ENCODE results near the gene GNPDA1.
A peak's percentile ranks its signal among the peaks of the same experiment; 100 is the strongest.
"Not testable (repeated sequence)": the region's sequence is repeated elsewhere in the genome, so short reads cannot be mapped to it uniquely, and the experiment has no call there.

GNPDA1 gene

DNA sequence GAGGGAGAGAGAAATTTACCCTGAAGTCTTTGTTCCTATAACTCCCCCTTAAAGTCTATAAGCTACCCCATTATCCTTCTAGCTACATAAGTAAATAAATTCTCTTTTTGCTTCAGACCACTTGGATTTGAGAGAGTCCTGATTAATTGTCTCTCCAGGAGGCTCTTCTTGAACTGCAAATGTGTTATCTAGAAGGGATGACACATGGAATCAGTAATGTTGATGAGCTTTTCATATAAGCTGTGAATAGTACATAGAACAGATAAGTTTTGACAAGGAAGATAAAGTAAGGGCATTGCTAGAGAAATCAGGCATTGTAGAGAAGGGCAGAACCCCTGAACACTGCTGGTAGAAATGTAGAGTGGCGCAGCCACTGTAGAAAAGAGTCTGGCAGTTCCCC, 42.5 kb upstream of the GNPDA1 start:
- Histone ChIP-seq H3K27me3 (ENCODE audit: control insufficient read depth in 3 of 3, insufficient read depth in 3 of 3, low read depth in 1 of 3, low read length in 3 of 3) (no peaks in the 10 kb centered on the region), H3K27ac (replicated peaks; ENCODE audit: low read length) (no peak overlapping the region), H3K18ac (ENCODE audit: low read length) (no peak overlapping the region), H3K4ac (ENCODE audit: low read length) (no peak overlapping the region), H3K23ac (ENCODE audit: low read depth, low read length, poor library complexity) (no peak overlapping the region), H2BK12ac (ENCODE audit: low read length) (no peak overlapping the region), H3K9me3 (replicated peaks in 1 of 2; ENCODE audit: control insufficient read depth in 2 of 2, insufficient read depth in 1 of 2, low read depth in 1 of 2, low read length in 2 of 2) (no peaks in the 10 kb centered on the region), H3K36me3 (replicated peaks in 1 of 2; ENCODE audit: control insufficient read depth in 2 of 2, insufficient read depth in 2 of 2, low read length in 2 of 2) (no peaks in the 10 kb centered on the region), H3K9ac (ENCODE audit: low read depth, low read length, poor library complexity) (no peak overlapping the region), H2BK5ac (ENCODE audit: low read length) (no peak overlapping the region), H3K4me2 (ENCODE audit: insufficient read depth, low read length, poor library complexity, severe bottlenecking) (no peak overlapping the region), H3K79me1 (ENCODE audit: low read depth, low read length) (no peaks in the 10 kb centered on the region), H4K91ac (ENCODE audit: low read depth, low read length, poor library complexity) (no peak overlapping the region), H2BK15ac (ENCODE audit: low read length) (no peak overlapping the region), H3K14ac (ENCODE audit: low read length) (no peak overlapping the region), H4K8ac (ENCODE audit: low read depth, low read length) (no peak overlapping the region), H2AK5ac (ENCODE audit: low read depth, low read length) (no peak overlapping the region), H3K4me1 (ENCODE audit: control insufficient read depth in 2 of 2, insufficient read depth in 1 of 2, low read depth in 1 of 2, low read length in 2 of 2) (peaks cover 0 to 15% of the 10 kb centered on the region in 2 donors), H3K4me3 (ENCODE audit: low read length in 2 of 2) (no peak overlapping the region), H2BK120ac (ENCODE audit: low read depth, low read length) (no peak overlapping the region), H2AFZ (ENCODE audit: low read length) (no peak overlapping the region)
- DNase-seq (ENCODE audit: low spot score): no peak
- WGBS, 2 donors (ENCODE audit: extremely low coverage in 2 of 2, insufficient read length in 2 of 2, insufficient replicate concordance in 1 of 2): no CpG with 5 or more reads among the region's 1 CpG

DNA sequence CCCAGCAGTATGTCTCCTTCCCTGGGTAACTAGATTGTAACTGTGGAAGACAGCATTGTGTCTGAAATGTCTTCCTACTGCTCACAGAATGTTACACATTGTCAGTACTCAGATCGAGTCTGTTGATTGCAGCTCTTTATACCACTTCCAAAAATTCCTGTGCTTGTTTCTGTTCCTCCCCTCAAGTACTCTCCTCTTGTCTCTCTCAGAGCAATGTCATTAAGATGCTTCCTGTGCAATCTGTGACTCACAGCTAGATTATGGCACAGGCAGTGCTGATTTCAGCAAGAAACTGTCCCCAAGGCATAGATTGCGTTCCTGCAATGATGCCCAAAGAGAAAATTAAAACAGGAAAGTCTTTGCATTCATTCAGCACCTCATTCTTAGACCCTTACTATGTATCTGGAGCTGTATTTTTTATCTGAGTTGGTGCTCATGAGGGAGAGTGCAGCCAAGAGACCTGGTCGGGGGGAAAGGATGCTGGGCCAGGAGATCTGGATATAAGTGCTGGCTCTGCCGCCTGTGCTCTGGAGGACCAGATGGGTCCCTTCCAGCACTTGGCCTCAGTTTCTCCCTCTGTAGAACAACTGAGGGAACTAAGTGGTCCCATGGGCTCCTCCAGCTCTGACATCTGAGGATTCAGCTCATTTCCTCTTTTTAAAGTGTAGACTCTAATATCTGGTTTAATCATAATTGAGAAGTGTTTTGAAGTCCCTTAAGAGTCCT, 40.8 kb upstream of the GNPDA1 start:
- no peak overlapping the region for H3K23ac ChIP-seq (ENCODE audit: low read depth, low read length, poor library complexity)
- H3K4me2 ChIP-seq (ENCODE audit: insufficient read depth, low read length, poor library complexity, severe bottlenecking): no peak overlapping the region
- no peak overlapping the region for H3K4me3 ChIP-seq (ENCODE audit: low read length in 2 of 2)
- H2BK15ac ChIP-seq (ENCODE audit: low read length): no peak overlapping the region
- no peaks in the 10 kb centered on the region for H3K27me3 ChIP-seq (ENCODE audit: control insufficient read depth in 3 of 3, insufficient read depth in 3 of 3, low read depth in 1 of 3, low read length in 3 of 3)
- no peak overlapping the region for H3K9ac ChIP-seq (ENCODE audit: low read depth, low read length, poor library complexity)
- H2BK120ac ChIP-seq (ENCODE audit: low read depth, low read length): no peak overlapping the region
- H3K36me3 ChIP-seq (replicated peaks in 1 of 2; ENCODE audit: control insufficient read depth in 2 of 2, insufficient read depth in 2 of 2, low read length in 2 of 2): no peaks in the 10 kb centered on the region
- no CpG with 5 or more reads among the region's 4 CpGs for WGBS, 2 donors (ENCODE audit: extremely low coverage in 2 of 2, insufficient read length in 2 of 2, insufficient replicate concordance in 1 of 2)
- H3K4me1 ChIP-seq (ENCODE audit: control insufficient read depth in 2 of 2, insufficient read depth in 1 of 2, low read depth in 1 of 2, low read length in 2 of 2): peaks cover 0 to 15% of the 10 kb centered on the region in 2 donors
- H3K4ac ChIP-seq (ENCODE audit: low read length): no peak overlapping the region
- no peak overlapping the region for H4K8ac ChIP-seq (ENCODE audit: low read depth, low read length)
- no peak overlapping the region for H4K91ac ChIP-seq (ENCODE audit: low read depth, low read length, poor library complexity)
- H2BK12ac ChIP-seq (ENCODE audit: low read length): no peak overlapping the region
- no peak overlapping the region for H2BK5ac ChIP-seq (ENCODE audit: low read length)
- no peak overlapping the region for H3K18ac ChIP-seq (ENCODE audit: low read length)
- H2AFZ ChIP-seq (ENCODE audit: low read length): peak overlapping the region; percentile 80
- no peak for DNase-seq (ENCODE audit: low spot score)
- no peak overlapping the region for H3K14ac ChIP-seq (ENCODE audit: low read length)
- no peaks in the 10 kb centered on the region for H3K79me1 ChIP-seq (ENCODE audit: low read depth, low read length)
- H3K27ac ChIP-seq (replicated peaks; ENCODE audit: low read length): no peak overlapping the region
- H3K9me3 ChIP-seq (replicated peaks in 1 of 2; ENCODE audit: control insufficient read depth in 2 of 2, insufficient read depth in 1 of 2, low read depth in 1 of 2, low read length in 2 of 2): no peaks in the 10 kb centered on the region
- H2AK5ac ChIP-seq (ENCODE audit: low read depth, low read length): no peak overlapping the region

GRCh38 chr5:142052026-142052425, 39.2 kb upstream of the GNPDA1 start:
- not testable (repeated sequence) for H3K36me3 ChIP-seq (replicated peaks in 1 of 2; ENCODE audit: control insufficient read depth in 2 of 2, insufficient read depth in 2 of 2, low read length in 2 of 2); H2BK12ac ChIP-seq (ENCODE audit: low read length); H4K91ac ChIP-seq (ENCODE audit: low read depth, low read length, poor library complexity); H3K4me2 ChIP-seq (ENCODE audit: insufficient read depth, low read length, poor library complexity, severe bottlenecking); H3K27me3 ChIP-seq (ENCODE audit: control insufficient read depth in 3 of 3, insufficient read depth in 3 of 3, low read depth in 1 of 3, low read length in 3 of 3); H3K4me3 ChIP-seq (ENCODE audit: low read length in 2 of 2); H3K18ac ChIP-seq (ENCODE audit: low read length); H4K8ac ChIP-seq (ENCODE audit: low read depth, low read length); H2AK5ac ChIP-seq (ENCODE audit: low read depth, low read length); H3K79me1 ChIP-seq (ENCODE audit: low read depth, low read length); H3K14ac ChIP-seq (ENCODE audit: low read length); H2BK120ac ChIP-seq (ENCODE audit: low read depth, low read length); H3K4ac ChIP-seq (ENCODE audit: low read length); H3K27ac ChIP-seq (replicated peaks; ENCODE audit: low read length); H2BK5ac ChIP-seq (ENCODE audit: low read length); H3K23ac ChIP-seq (ENCODE audit: low read depth, low read length, poor library complexity); H3K9me3 ChIP-seq (replicated peaks in 1 of 2; ENCODE audit: control insufficient read depth in 2 of 2, insufficient read depth in 1 of 2, low read depth in 1 of 2, low read length in 2 of 2); DNase-seq (ENCODE audit: low spot score); H3K4me1 ChIP-seq (ENCODE audit: control insufficient read depth in 2 of 2, insufficient read depth in 1 of 2, low read depth in 1 of 2, low read length in 2 of 2); H3K9ac ChIP-seq (ENCODE audit: low read depth, low read length, poor library complexity); H2AFZ ChIP-seq (ENCODE audit: low read length); H2BK15ac ChIP-seq (ENCODE audit: low read length)
- no CpG with 5 or more reads among the region's 4 CpGs for WGBS, 2 donors (ENCODE audit: extremely low coverage in 2 of 2, insufficient read length in 2 of 2, insufficient replicate concordance in 1 of 2)

DNA sequence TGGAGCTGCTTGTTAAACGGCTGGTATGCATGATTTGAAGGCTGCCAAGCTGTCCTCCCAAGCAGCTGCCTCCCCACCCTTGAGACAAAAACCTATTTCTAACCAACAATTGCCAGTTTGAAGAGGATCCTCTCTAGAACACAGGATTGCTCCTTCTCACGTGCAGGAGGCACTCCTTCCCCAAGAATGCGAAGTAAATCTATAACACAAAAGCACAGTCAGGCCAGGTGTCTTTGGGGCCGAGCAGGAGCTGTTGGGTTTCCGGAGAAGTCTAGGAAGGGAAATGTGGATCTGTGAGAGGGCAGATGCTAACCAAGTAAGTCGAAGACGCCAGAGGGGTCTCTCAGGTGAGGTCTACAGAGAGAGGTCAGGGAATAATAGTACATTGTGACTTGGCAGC, 35.4 kb upstream of the GNPDA1 start:
- Histone ChIP-seq H2AFZ (ENCODE audit: low read length) (peak overlapping the region; percentile 37), H2BK15ac (ENCODE audit: low read length) (no peak overlapping the region), H3K27me3 (ENCODE audit: control insufficient read depth in 3 of 3, insufficient read depth in 3 of 3, low read depth in 1 of 3, low read length in 3 of 3) (no peaks in the 10 kb centered on the region), H2BK5ac (ENCODE audit: low read length) (no peak overlapping the region), H3K27ac (replicated peaks; ENCODE audit: low read length) (no peak overlapping the region), H3K4ac (ENCODE audit: low read length) (no peak overlapping the region), H3K4me2 (ENCODE audit: insufficient read depth, low read length, poor library complexity, severe bottlenecking) (no peak overlapping the region), H3K18ac (ENCODE audit: low read length) (no peak overlapping the region), H3K9ac (ENCODE audit: low read depth, low read length, poor library complexity) (no peak overlapping the region), H3K79me1 (ENCODE audit: low read depth, low read length) (no peaks in the 10 kb centered on the region), H2BK120ac (ENCODE audit: low read depth, low read length) (no peak overlapping the region), H3K9me3 (replicated peaks in 1 of 2; ENCODE audit: control insufficient read depth in 2 of 2, insufficient read depth in 1 of 2, low read depth in 1 of 2, low read length in 2 of 2) (no peaks in the 10 kb centered on the region), H2BK12ac (ENCODE audit: low read length) (no peak overlapping the region), H3K36me3 (replicated peaks in 1 of 2; ENCODE audit: control insufficient read depth in 2 of 2, insufficient read depth in 2 of 2, low read length in 2 of 2) (no peaks in the 10 kb centered on the region), H3K4me1 (ENCODE audit: control insufficient read depth in 2 of 2, insufficient read depth in 1 of 2, low read depth in 1 of 2, low read length in 2 of 2) (peaks cover 0 to 2% of the 10 kb centered on the region in 2 donors), H2AK5ac (ENCODE audit: low read depth, low read length) (no peak overlapping the region), H4K91ac (ENCODE audit: low read depth, low read length, poor library complexity) (no peak overlapping the region), H4K8ac (ENCODE audit: low read depth, low read length) (no peak overlapping the region), H3K14ac (ENCODE audit: low read length) (no peak overlapping the region), H3K4me3 (ENCODE audit: low read length in 2 of 2) (no peak overlapping the region), H3K23ac (ENCODE audit: low read depth, low read length, poor library complexity) (no peak overlapping the region)
- no peak for DNase-seq (ENCODE audit: low spot score)
- no CpG with 5 or more reads among the region's 7 CpGs for WGBS, 2 donors (ENCODE audit: extremely low coverage in 2 of 2, insufficient read length in 2 of 2, insufficient replicate concordance in 1 of 2)

All from neuronal stem cell (in vitro differentiated cells).